HFF-Myc (cell line): ENCODE data around the gene LANCL3.

ENCODE experiments used
- DNase-seq: peaks from one replicate; pipeline ENCODE4 v3.0.0-alpha.2; 2011; ENCODE audit warnings: low read depth; ENCODE audit errors: extremely low read depth
- H3K4me3 ChIP-seq: replicated peaks from 2 replicates; pipeline ENCODE4 v1.5.1; 2011; ENCODE audit warnings: low read depth, mild to moderate bottlenecking, control low read depth, low read length
- TF ChIP-seq, protein P1 (sequence below): IDR thresholded peaks from 2 replicates; pipeline ENCODE4 v1.5.1; 2012; ENCODE audit warnings: mild to moderate bottlenecking, low read depth, low read length, control low read depth; ENCODE audit errors: missing control alignments

Gene LANCL3

DNA sequence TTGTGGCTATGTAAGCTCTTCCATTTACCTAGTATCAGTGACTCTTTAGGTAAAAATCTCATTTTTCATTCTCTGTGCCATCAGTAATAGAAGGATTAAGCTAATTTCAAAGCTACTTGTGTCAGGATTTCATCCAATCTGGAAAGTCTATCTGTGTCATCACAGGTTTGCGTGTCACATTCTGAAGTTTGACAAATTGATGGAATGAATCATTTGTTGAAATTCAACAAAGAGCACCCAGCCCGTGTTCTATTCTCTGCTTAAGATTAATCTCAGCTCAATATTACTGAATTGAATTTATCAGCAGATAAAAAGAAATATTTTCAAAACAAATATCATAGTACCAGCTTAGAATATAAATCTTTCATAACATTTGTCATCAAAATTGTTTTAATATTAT, 35.8 kb downstream of the LANCL3 start:
- DNase-seq = no peak
- TF ChIP-seq, protein P1, sequence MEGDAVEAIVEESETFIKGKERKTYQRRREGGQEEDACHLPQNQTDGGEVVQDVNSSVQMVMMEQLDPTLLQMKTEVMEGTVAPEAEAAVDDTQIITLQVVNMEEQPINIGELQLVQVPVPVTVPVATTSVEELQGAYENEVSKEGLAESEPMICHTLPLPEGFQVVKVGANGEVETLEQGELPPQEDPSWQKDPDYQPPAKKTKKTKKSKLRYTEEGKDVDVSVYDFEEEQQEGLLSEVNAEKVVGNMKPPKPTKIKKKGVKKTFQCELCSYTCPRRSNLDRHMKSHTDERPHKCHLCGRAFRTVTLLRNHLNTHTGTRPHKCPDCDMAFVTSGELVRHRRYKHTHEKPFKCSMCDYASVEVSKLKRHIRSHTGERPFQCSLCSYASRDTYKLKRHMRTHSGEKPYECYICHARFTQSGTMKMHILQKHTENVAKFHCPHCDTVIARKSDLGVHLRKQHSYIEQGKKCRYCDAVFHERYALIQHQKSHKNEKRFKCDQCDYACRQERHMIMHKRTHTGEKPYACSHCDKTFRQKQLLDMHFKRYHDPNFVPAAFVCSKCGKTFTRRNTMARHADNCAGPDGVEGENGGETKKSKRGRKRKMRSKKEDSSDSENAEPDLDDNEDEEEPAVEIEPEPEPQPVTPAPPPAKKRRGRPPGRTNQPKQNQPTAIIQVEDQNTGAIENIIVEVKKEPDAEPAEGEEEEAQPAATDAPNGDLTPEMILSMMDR = no peak
- H3K4me3 ChIP-seq = no peak overlapping the region

- no peak overlapping the region for H3K4me3 ChIP-seq
- TF ChIP-seq, protein P1 = no peak
- no peak for DNase-seq
Measured at GRCh38 chrX:37608156-37608555, 36.7 kb downstream of the LANCL3 start.

DNA sequence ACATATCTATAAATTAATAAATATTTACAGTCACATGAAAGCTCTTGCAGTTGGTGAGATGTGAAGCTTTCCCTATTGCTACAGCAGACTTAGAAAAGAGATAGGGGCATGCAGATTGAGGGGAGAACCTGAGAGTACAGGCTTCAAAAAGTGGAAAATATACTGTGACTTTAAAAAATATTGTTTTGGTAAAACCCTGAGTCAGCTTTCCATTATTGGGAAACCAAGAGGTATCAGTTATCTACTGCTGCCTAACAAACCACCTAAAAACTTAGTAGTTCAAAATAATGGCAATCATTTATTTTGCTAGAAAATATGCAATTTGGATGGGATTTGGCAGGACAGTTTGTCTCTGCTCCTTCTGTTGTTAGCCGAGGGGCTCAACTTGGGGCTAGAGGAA, 38.3 kb downstream of the LANCL3 start:
- H3K4me3 ChIP-seq = no peak overlapping the region
- TF ChIP-seq, protein P1 = no peak
- no peak for DNase-seq

DNA sequence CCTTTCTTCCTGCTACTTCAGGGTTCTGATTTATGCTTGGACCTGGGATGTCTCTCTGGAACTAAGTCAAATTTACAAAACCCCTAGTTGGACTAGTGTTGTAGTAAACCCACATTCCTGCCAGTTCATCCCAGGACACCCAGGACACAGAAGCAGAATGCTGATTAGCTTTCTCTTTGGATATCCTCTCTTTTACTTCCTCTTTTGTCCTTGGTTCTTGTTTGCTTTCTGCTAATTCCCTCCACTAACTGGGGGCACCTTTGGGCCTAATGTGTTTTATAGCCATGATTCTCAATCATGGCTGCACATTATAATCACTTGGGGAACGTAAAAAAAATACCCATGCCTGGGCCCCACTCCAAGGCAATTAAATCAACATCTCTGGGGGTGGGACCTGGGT, 42.5 kb downstream of the LANCL3 start:
- H3K4me3 ChIP-seq = no peak overlapping the region
- TF ChIP-seq, protein P1 = no peak
- no peak for DNase-seq

DNA sequence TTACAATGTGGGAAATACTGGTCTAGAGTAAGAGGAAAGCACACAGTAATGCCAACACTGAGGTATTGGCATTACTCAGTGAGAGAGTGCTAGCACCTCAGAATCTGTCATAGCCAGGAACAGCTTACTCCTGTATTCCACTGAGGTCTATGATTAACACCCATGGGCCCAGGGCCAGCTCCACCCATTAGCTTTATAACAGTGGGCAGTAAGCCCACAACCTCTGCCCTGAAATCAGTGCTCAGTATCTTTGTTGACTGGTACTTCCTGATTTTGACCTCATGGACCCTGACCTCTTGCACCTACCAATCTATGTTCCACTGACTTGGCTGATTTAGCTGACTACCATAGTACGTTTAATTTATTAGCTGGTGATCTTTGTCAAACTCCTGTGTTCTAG, 56.1 kb downstream of the LANCL3 start:
- H3K4me3 ChIP-seq = no peak overlapping the region
- no peak for DNase-seq
- TF ChIP-seq, protein P1 = no peak

DNA sequence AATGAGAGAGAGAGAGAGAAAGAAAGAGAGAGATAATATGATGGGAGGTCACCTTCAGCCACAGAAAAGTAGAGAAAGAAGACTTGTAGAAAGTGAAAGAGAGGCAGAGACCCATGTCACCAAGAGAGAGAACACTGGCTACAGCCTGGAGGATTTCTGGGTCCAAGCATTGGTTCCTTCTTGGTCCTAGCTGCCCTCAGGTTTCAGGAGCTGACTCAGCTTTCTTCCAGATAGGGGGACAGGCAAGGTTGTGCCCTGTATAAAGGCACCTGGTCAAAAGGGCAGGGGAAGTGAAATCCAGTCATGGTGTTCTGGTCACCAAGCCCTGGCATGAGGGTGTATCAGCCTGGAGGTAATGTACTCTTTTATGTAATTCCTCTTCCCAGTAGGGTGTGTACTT, 66.6 kb downstream of the LANCL3 start:
- no peak for DNase-seq
- TF ChIP-seq, protein P1 = no peak
- H3K4me3 ChIP-seq = no peak overlapping the region

- TF ChIP-seq, protein P1 = no peak
- no peak overlapping the region for H3K4me3 ChIP-seq
- DNase-seq = no peak
Measured at GRCh38 chrX:37640142-37640541, 68.7 kb downstream of the LANCL3 start.
